ENCODE data around the gene ARHGEF40.

DNA sequence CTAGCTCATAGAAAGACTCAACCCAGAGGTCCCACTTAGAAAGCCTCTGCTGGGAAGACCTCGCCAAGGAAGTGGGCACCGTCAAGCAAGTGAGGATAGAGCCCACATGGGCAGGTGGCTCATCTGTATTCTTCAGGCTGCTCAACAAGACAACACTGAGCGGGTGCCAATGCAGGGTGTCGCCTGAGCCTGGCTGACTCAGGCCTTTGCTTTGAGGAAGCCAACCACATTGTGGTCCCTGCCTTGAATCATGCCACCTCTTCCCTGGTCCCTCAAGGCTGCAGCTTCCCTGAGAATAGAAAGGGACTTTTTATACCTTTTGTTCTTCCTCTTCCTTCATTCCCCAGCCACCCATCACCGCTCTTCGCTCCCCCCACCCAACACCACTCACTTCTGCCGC lies 33.4 kb upstream of the ARHGEF40 start:
- TF ChIP-seq POLR2A (IDR thresholded peaks at IDR 0.05) (no peak), CTCF (IDR thresholded peaks at IDR 0.05) (no peak)

Measured in lower leg skin (tissue), 3 donors.